Measurements from ENCODE around the gene MAB21L2. TPM values are rescaled to one million over a fixed set of nuclear protein-coding genes. Genes with fewer than 3 reads are reported as not detected.
"Not testable (repeated sequence)": the region's sequence is repeated elsewhere in the genome, so short reads cannot be mapped to it uniquely, and the experiment has no call there.

Gene MAB21L2
- total RNA-seq, 1 experiment from 2014 or later: not detected

DNA sequence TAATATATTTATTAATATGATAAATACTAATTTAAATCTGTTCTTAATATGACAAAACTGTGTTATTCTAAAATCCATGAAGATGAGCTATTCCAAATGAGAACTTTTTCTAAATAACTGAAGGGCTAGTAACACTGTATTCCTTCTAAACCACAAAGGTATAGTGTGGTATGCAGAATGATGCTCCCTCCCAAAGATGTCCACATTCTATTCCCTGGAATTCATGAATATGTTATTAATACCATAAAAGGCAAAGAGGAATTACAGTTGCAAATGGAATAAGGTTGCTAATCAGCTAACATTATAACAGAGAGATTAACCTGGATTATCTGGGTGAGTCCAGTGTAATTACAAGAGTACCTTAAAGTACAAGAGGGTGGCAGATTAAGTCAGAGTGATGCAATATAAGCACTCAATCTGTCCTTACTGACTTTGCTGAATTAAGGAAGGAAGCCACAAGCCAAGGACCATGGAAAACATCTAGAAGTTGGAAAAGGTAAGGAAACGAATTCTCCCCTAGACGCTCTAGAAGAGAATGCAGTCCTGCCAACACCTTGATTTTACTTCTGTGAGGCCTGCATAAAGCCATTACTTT is 20.7 kb upstream of the MAB21L2 start:
- Histone ChIP-seq H3K27me3 (ENCODE audit: insufficient read depth, low read depth) (no peaks in the 10 kb centered on the region), H3K9me3 (ENCODE audit: insufficient read depth, low read depth) (no peaks in the 10 kb centered on the region), H3K4me3 (no peak overlapping the region), H3K36me3 (ENCODE audit: low read depth) (no peaks in the 10 kb centered on the region), H3K9me2 (ENCODE audit: insufficient read depth) (no peaks in the 10 kb centered on the region), H3K27ac (no peak overlapping the region), H3F3A (ENCODE audit: insufficient read depth, low read depth) (no peaks in the 10 kb centered on the region), H2AFZ (no peak overlapping the region), H4K20me1 (ENCODE audit: insufficient read depth) (no peaks in the 10 kb centered on the region), H3K79me2 (ENCODE audit: low read depth) (no peaks in the 10 kb centered on the region), H3K4me1 (replicated peaks; ENCODE audit: insufficient read depth) (no peaks in the 10 kb centered on the region), H3K4me2 (no peak overlapping the region)
- CTCF ChIA-PET: no interaction called here
- intact Hi-C loops (cut with micrococcal nuclease; ENCODE audit: unreplicated experiment): no loop called here
- no peak for TF ChIP-seq EZH2 (IDR thresholded peaks at IDR 0.05; ENCODE audit: low read depth)
- TF ChIP-seq, protein P1, sequence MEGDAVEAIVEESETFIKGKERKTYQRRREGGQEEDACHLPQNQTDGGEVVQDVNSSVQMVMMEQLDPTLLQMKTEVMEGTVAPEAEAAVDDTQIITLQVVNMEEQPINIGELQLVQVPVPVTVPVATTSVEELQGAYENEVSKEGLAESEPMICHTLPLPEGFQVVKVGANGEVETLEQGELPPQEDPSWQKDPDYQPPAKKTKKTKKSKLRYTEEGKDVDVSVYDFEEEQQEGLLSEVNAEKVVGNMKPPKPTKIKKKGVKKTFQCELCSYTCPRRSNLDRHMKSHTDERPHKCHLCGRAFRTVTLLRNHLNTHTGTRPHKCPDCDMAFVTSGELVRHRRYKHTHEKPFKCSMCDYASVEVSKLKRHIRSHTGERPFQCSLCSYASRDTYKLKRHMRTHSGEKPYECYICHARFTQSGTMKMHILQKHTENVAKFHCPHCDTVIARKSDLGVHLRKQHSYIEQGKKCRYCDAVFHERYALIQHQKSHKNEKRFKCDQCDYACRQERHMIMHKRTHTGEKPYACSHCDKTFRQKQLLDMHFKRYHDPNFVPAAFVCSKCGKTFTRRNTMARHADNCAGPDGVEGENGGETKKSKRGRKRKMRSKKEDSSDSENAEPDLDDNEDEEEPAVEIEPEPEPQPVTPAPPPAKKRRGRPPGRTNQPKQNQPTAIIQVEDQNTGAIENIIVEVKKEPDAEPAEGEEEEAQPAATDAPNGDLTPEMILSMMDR (conservative IDR thresholded peaks at IDR 0.05): no peak
- POLR2A ChIA-PET (ENCODE audit: unreplicated experiment): no interaction called here
- no TSS peak for BruUV-seq (replicated peaks)
- DNase-seq: no peak

DNA sequence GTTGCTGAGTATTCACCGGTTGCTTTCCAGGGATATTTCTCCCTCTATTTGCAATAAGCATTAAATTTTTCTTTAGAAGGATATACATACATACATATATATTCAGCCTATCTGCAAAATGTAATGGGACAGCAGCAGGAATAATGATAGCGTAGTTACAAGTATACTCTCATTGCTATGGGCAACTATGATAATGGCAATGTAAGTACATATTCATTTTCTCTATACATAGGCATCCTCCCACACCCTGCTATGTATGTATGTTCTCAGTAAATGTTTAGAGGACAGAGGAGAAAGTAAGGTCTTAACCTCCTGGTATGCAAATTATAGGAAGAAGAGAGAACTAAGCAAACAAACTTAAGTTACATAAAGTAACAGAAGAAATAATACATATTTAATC is 19.7 kb upstream of the MAB21L2 start:
- no peak for DNase-seq

DNA sequence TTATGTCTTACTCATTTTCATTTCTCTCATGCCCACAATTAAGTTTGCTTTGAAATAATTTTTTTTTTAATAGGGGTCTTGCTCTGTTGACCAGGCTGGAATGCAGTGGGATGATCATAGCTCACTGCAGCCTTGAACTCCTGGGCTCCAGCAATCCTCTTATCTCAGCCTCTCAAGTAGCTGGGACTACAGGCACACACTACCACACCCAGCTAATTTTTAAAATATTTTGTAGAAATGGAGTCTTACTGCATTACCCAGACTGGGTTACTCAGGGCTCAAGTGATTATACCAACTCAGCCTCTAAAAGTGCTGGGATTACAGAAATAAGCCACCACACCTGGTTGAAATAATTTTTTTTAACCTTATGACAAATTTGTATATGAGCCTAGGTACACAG is 19.2 kb upstream of the MAB21L2 start:
- ChIA-PET CTCF (no interaction called here), POLR2A (ENCODE audit: unreplicated experiment) (no interaction called here)

More for the DNA sequence above, 19.7 kb upstream of the MAB21L2 start:
- Histone ChIP-seq H3F3A (ENCODE audit: insufficient read depth, low read depth) (no peaks in the 10 kb centered on the region), H2AFZ (no peak overlapping the region), H3K27me3 (ENCODE audit: insufficient read depth, low read depth) (no peaks in the 10 kb centered on the region), H3K27ac (no peak overlapping the region), H3K4me1 (replicated peaks; ENCODE audit: insufficient read depth) (no peaks in the 10 kb centered on the region), H3K9me3 (ENCODE audit: insufficient read depth, low read depth) (no peaks in the 10 kb centered on the region), H3K36me3 (ENCODE audit: low read depth) (no peaks in the 10 kb centered on the region), H3K79me2 (ENCODE audit: low read depth) (no peaks in the 10 kb centered on the region), H3K9me2 (ENCODE audit: insufficient read depth) (no peaks in the 10 kb centered on the region), H4K20me1 (ENCODE audit: insufficient read depth) (no peaks in the 10 kb centered on the region), H3K4me3 (no peak overlapping the region), H3K4me2 (no peak overlapping the region)
- intact Hi-C loops (cut with micrococcal nuclease; ENCODE audit: unreplicated experiment): no loop called here
- ChIA-PET POLR2A (ENCODE audit: unreplicated experiment) (no interaction called here), CTCF (no interaction called here)
- BruUV-seq (replicated peaks): no TSS peak
- TF ChIP-seq EZH2 (IDR thresholded peaks at IDR 0.05; ENCODE audit: low read depth): no peak
- TF ChIP-seq, protein P1 (conservative IDR thresholded peaks at IDR 0.05): no peak

DNA sequence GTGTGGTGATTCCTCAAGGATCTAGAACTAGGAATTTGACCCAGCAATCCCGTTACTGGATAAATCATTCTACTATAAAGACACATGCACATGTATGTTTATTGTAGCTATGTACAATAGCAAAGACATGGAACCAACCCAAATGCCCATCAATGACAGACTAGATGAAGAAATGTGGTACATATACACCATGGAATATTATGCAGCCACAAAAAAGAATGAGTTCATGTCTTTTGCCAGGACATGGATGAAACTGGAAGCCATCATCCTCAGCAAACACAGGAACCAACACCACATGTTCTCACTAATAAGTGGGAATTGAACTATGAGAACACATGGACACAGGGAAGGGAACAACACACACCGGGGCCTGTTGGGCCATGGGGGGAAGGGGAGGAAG is 17.0 kb upstream of the MAB21L2 start:
- H3K79me2 ChIP-seq (ENCODE audit: low read depth); H4K20me1 ChIP-seq (ENCODE audit: insufficient read depth); H3K4me2 ChIP-seq; H3K4me1 ChIP-seq (replicated peaks; ENCODE audit: insufficient read depth); H3K27ac ChIP-seq; BruUV-seq (replicated peaks); H3K36me3 ChIP-seq (ENCODE audit: low read depth); H3K9me3 ChIP-seq (ENCODE audit: insufficient read depth, low read depth); POLR2A ChIA-PET (ENCODE audit: unreplicated experiment); H3K9me2 ChIP-seq (ENCODE audit: insufficient read depth); H2AFZ ChIP-seq; intact Hi-C loops (cut with micrococcal nuclease; ENCODE audit: unreplicated experiment); H3F3A ChIP-seq (ENCODE audit: insufficient read depth, low read depth); H3K4me3 ChIP-seq; DNase-seq; H3K27me3 ChIP-seq (ENCODE audit: insufficient read depth, low read depth): not testable (repeated sequence)
- CTCF ChIA-PET: interaction anchor here (0.6 kb wide), 1 partner anchor 71 kb away, joined by 3 read pairs; no protein-coding TSS in a partner anchor

More for the DNA sequence above, 19.2 kb upstream of the MAB21L2 start:
- DNase-seq: no peak
- no peaks in the 10 kb centered on the region for H3F3A ChIP-seq (ENCODE audit: insufficient read depth, low read depth)
- no TSS peak for BruUV-seq (replicated peaks)
- no peaks in the 10 kb centered on the region for H3K9me3 ChIP-seq (ENCODE audit: insufficient read depth, low read depth)
- no peaks in the 10 kb centered on the region for H3K79me2 ChIP-seq (ENCODE audit: low read depth)
- no peak overlapping the region for H3K27ac ChIP-seq
- intact Hi-C loops (cut with micrococcal nuclease; ENCODE audit: unreplicated experiment): no loop called here
- H3K4me3 ChIP-seq: no peak overlapping the region
- H3K9me2 ChIP-seq (ENCODE audit: insufficient read depth): no peaks in the 10 kb centered on the region
- TF ChIP-seq EZH2 (IDR thresholded peaks at IDR 0.05; ENCODE audit: low read depth): no peak
- TF ChIP-seq, protein P1 (conservative IDR thresholded peaks at IDR 0.05): no peak
- H2AFZ ChIP-seq: no peak overlapping the region
- no peak overlapping the region for H3K4me2 ChIP-seq
- H3K27me3 ChIP-seq (ENCODE audit: insufficient read depth, low read depth): no peaks in the 10 kb centered on the region
- H3K4me1 ChIP-seq (replicated peaks; ENCODE audit: insufficient read depth): no peaks in the 10 kb centered on the region
- H4K20me1 ChIP-seq (ENCODE audit: insufficient read depth): no peaks in the 10 kb centered on the region
- H3K36me3 ChIP-seq (ENCODE audit: low read depth): no peaks in the 10 kb centered on the region

Data from PC-9 (cell line).